Activated naive CD8-positive, alpha-beta T cell (primary cell): ENCODE data around the gene ANAPC7.
"Not testable (repeated sequence)": the region's sequence is repeated elsewhere in the genome, so short reads cannot be mapped to it uniquely, and the experiment has no call there.

Experiments
- H3K27ac Mint-ChIP-seq: one replicate; pipeline ENCODE4 v1.8.0; 2021; ENCODE audit warnings: mixed read lengths
- H3K27me3 Mint-ChIP-seq: one replicate; pipeline ENCODE4 v1.8.0; 2021; ENCODE audit warnings: mixed read lengths
- H3K36me3 Mint-ChIP-seq: one replicate; pipeline ENCODE4 v1.8.0; 2021; ENCODE audit warnings: mixed read lengths
- H3K4me1 Mint-ChIP-seq: one replicate; pipeline ENCODE4 v1.8.0; 2021; ENCODE audit warnings: low read depth, mixed read lengths
- H3K4me3 Mint-ChIP-seq: one replicate; pipeline ENCODE4 v1.8.0; 2021; ENCODE audit warnings: mild to moderate bottlenecking, mixed read lengths
- H3K9me3 Mint-ChIP-seq: one replicate; pipeline ENCODE4 v1.8.0; 2021; ENCODE audit warnings: low read depth, mixed read lengths

ANAPC7 gene

DNA sequence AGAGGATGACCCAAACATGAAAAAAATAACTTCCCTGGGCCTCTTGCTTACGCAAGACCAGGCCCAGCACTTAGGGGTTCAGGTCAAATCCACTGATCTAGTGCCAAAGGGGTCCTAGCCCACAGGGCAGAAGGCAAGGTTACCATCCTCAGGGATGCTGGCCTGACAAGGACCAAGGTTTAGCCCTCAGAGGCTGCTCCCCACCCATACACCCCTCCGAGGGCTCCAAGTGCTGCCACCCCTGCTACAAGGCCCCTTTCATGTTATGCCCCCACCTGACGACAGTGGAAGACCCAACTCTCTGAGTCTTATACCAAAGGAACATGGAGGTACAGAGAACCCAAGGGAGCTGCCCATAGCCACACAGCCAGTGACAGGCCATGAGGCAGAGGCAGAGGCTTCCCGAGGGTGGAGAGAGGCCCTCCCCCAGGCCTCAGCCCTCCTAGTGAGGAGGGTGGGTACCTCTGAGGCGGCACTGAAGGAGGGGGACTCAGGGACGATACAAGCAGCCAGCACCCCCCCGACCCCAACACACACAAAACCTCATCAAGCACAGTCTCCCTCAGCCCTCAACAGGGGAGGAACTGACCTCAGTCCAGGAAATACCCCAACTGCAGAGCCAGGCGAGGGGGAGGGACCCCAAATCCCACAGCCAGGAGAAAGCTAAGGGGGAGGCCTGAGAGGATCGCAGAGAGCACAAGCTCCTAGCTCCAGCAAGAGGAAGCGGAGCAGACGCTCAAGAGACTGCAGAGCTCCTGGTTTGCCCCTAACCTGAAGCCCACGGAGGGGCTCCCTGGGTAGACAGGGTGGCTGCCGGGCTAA lies 37.0 kb downstream of the ANAPC7 start:
- H3K9me3 Mint-ChIP-seq, result no peaks in the 10 kb centered on the region
- no peak overlapping the region for H3K27ac Mint-ChIP-seq
- no peak overlapping the region for H3K4me3 Mint-ChIP-seq

DNA sequence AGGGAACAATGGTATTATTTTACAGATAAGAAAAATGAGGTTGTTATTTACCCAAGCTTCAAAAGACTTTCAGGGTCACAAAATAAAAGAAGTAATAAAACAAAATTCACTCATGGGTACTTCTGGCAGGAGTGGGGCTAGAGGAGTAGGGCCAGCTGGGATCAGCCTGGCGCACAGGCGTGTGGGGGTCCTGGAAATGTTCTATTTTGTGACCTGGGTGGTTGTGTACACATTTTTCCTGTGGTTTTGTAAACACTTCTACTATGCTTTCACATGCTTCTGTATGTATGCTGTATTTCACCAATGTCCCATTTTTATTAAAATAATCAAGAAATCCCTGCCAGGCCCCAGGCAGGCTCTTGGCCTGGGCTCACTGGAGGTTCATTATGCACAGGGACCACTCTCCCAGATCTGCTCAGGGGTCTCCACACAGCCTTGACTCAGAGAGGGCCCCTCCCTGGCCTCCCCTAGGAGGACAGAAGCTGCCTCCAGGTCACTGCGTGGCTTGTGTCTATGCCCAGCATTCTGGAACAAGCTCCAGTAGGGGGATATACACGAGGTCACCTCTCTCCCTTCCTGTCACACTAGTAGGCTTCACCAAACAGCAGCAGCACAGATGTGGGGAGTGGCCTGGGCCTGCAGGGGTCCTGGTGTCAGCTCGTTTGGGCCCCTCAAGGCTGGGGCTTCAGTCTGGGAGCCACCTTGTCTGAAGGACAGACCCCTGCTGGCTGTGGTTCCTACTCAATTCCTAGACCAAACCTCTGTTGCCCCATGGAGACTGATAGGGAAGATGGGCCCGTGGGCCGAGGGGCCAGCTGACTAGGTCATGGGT lies 37.8 kb downstream of the ANAPC7 start:
- Mint-ChIP-seq H3K4me1 (no peaks in the 10 kb centered on the region), H3K9me3 (no peaks in the 10 kb centered on the region), H3K4me3 (no peak overlapping the region), H3K36me3 (no peaks in the 10 kb centered on the region), H3K27ac (no peak overlapping the region), H3K27me3 (no peaks in the 10 kb centered on the region)

More for the DNA sequence above, 37.0 kb downstream of the ANAPC7 start:
- no peaks in the 10 kb centered on the region for H3K27me3 Mint-ChIP-seq
- H3K36me3 Mint-ChIP-seq, result no peaks in the 10 kb centered on the region
- H3K4me1 Mint-ChIP-seq, result no peaks in the 10 kb centered on the region

DNA sequence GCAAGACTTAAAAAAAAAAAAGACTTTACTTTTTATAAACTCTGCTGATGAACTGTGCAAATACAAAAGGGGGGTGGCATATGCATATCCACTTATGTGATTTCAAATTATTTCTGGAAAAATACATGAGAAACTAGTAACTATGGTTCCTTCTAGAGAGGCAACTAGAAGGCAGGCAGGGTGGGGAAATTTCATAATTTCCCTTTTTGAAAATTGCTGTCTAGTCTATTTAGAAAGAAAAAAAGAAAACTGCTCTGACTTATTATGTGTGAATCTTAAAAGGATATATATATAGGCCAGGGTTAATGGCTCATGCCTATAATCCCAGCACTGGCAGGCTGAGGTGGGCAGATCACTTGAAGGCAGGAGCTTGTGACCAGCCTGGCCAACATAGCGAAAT lies 42.3 kb downstream of the ANAPC7 start:
- Mint-ChIP-seq H3K27ac (no peak overlapping the region), H3K36me3 (no peaks in the 10 kb centered on the region), H3K9me3 (no peaks in the 10 kb centered on the region), H3K27me3 (no peaks in the 10 kb centered on the region), H3K4me3 (no peak overlapping the region), H3K4me1 (no peaks in the 10 kb centered on the region)

DNA sequence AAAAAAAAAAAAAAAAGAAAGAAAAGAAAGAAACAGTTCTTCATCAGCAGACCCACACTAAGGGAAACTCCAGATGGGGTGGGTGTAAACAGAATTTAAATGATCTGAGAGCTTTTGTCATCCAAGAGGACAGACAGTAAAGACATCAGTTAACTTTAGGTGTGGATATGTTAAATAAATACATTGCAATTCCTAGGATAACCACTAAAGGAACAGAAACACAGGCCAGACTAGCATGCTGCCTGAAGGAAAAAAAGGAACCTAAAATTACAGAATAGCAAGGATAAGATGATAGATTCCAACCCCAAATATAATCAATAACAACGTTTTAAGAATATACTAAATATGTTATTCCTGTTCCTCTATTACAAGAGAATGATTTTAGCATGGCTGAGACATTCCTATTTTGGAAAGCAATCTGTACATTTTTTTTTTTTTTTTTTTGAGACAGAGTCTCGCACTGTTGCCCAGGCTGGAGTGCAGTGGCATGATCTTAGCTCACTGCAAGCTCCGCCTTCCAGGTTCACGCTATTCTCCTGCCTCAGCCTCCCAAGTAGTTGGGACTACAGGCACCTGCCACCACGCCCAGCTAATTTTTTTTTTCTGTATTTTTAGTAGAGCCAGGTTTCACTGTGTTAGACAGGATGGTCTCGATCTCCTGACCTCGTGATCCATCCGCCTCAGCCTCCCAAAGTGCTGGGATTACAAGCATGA lies 45.0 kb downstream of the ANAPC7 start:
- peaks cover 13% of the 10 kb centered on the region for H3K4me1 Mint-ChIP-seq
- not testable (repeated sequence) for H3K36me3 Mint-ChIP-seq, H3K27ac Mint-ChIP-seq, H3K27me3 Mint-ChIP-seq, H3K4me3 Mint-ChIP-seq, H3K9me3 Mint-ChIP-seq

DNA sequence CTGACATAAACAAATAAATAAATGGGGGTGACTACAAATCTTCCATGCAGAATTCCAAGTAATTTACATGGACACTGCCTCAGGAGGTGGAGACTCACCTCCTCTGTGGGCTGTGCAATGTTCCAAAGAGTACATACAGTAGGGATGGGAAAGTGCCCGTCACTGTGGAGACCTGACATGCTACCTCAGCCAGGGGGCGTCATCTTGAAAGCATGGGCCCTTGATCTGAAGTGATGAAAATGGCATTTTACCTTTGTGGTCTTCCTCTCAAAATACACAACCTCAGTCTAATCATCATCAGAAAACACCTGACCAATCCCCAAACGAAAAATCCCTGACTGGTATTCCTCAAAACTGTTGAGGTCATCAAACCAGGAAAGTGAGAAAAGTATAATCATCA lies 48.4 kb downstream of the ANAPC7 start:
- Mint-ChIP-seq H3K4me1 (peaks cover 23% of the 10 kb centered on the region), H3K27ac (no peak overlapping the region)

DNA sequence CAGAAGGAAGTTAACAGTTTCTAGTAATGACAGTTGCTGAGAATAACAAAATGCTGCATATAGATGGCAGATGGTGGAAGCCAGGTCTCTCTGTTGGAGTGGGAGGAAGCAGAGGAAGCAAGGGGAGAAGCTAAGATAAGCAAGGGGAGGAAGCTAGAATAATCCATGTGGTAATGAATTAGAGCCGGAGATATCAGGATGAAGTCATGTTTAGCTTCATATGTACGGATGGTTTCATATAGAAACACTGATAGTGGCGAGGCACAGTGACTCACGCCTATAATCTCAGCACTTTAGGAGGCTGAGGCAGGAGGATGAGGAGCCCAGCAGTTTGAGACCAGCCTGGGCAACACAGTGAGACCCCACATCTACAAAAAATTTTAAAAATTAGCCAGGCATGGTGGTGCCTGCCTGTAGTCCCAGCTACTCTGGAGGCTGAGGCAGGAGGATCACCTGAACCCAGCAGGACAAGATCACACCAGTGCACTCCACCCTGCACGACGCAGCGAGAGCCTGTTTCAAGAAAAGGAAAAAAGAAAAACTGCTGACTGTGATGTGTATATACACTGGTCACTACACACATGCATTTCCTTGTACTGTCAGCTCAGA lies 49.2 kb downstream of the ANAPC7 start:
- Mint-ChIP-seq H3K4me3 (no peak overlapping the region), H3K27ac (no peak overlapping the region), H3K27me3 (no peaks in the 10 kb centered on the region), H3K9me3 (no peaks in the 10 kb centered on the region), H3K36me3 (no peaks in the 10 kb centered on the region), H3K4me1 (peaks cover 30% of the 10 kb centered on the region)

More for the DNA sequence above, 48.4 kb downstream of the ANAPC7 start:
- H3K36me3 Mint-ChIP-seq, result no peaks in the 10 kb centered on the region
- no peak overlapping the region for H3K4me3 Mint-ChIP-seq
- H3K27me3 Mint-ChIP-seq, result no peaks in the 10 kb centered on the region
- no peaks in the 10 kb centered on the region for H3K9me3 Mint-ChIP-seq

DNA sequence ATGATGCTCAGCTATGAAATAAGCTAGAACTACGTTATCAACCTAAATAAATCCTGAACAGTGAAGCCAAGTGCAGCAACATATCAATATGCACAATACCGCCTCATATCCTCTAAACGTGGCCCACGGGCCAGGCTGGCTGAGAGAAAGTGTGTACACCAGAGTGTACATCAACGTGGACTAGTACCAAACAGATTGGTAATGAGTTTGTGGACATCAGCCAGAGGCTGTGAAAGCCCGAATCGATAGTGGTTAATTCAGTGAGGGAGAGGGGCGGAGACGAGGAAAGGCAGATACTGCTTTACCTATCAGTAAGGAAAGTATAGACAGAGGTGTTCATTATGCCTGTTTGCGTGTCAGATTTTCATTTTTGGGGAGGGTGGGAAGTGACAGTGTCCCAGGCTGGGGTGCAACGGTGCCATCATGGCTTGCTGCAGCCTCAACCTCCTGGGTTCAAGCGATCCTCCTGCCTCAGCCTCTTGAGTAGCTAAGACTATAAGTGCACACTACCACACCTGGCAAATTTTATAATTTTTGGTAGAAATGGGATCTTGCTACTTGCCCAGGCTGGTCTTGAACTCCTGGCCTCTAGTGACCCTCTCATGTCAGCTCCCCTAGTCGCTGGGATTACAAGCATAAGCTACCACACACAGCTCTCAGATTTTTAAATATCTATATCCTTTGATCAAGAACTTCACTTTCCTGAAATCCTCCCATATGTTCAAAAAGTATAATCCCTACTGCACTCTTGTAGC lies 50.1 kb downstream of the ANAPC7 start:
- H3K27me3 Mint-ChIP-seq, result no peaks in the 10 kb centered on the region
- no peak overlapping the region for H3K27ac Mint-ChIP-seq
- H3K4me1 Mint-ChIP-seq, result peaks cover 39% of the 10 kb centered on the region
- no peaks in the 10 kb centered on the region for H3K9me3 Mint-ChIP-seq
- no peak overlapping the region for H3K4me3 Mint-ChIP-seq
- H3K36me3 Mint-ChIP-seq, result no peaks in the 10 kb centered on the region

DNA sequence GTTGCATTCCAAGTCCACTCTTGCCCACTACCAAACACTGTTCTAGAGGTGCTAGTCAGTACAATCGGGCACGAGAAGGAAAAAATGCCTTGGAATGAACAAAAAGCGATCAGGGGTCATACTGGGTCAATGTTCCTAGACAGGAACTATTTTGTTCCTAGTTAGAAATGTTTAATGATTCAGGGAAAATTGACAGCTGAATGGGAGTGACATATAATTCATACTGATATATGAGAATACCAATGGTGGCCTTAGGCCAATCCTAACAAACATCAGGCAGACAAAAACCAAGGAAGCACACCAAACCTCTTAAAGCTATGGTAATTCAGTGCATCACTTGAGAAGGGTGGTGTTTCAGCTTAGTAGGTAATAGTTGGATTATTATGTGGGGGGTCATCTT lies 51.1 kb downstream of the ANAPC7 start:
- peaks cover 44% of the 10 kb centered on the region for H3K4me1 Mint-ChIP-seq
- H3K4me3 Mint-ChIP-seq, result no peak overlapping the region
- no peaks in the 10 kb centered on the region for H3K9me3 Mint-ChIP-seq
- H3K27ac Mint-ChIP-seq, result no peak overlapping the region
- H3K27me3 Mint-ChIP-seq, result no peaks in the 10 kb centered on the region
- H3K36me3 Mint-ChIP-seq, result peaks cover under 1% of the 10 kb centered on the region

DNA sequence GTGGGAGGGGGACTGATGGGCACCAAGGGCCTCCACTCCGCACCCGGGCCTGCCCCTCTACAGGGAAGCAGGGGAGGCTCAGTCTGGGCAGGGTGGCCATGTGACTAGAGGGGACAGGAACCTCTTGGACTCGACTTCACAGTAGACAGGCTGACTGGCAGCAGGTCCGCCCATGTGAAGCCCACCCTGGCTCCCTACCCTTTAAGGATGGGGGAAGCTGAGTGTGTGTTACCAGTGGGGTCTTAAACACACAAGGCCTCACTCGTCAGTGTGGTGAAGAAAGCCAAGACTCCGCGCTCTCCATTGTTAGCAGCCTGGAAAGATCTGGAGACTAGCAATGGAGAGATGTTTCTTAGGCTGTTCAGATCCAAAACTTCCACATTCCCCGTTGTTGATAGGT lies 52.4 kb downstream of the ANAPC7 start:
- Mint-ChIP-seq H3K4me1 (peaks cover 44% of the 10 kb centered on the region), H3K36me3 (peaks cover 3% of the 10 kb centered on the region), H3K27ac (no peak overlapping the region), H3K4me3 (no peak overlapping the region), H3K27me3 (no peaks in the 10 kb centered on the region), H3K9me3 (no peaks in the 10 kb centered on the region)

DNA sequence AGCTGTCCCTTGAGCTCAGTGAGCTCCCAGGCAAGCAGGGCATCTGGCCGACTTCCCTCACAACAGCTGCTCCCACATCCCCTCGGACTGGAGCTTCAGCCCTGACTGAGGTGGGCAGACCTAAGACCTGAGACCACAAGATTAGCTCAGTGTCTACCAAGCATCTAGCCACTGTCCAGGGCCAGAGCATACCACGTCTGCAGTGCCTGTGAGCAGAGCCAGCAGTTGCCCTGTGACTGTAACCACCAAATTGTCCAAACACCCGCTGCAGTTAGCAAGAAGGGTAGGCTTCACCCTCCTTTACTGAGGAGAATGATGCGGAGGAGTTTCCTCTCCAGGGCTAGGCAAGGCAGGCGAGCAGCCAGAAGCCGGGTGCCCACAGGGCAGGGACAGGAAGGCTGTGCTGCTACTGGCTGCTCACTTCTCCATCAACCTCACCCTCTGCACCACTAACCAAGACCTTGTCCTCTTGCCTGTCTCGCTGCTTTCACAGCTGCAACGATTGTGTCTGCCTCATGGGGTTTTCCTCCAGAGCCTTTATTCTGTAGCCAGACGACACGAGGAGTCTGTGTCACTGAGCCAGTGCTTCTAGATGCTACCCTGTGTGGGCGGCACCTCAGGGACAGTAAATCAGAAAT lies 53.9 kb downstream of the ANAPC7 start:
- Mint-ChIP-seq H3K36me3 (peaks cover 3% of the 10 kb centered on the region), H3K27me3 (no peaks in the 10 kb centered on the region), H3K4me3 (peak overlapping the region; percentile 69), H3K9me3 (no peaks in the 10 kb centered on the region), H3K27ac (peak overlapping the region; percentile 90), H3K4me1 (peaks cover 39% of the 10 kb centered on the region)

DNA sequence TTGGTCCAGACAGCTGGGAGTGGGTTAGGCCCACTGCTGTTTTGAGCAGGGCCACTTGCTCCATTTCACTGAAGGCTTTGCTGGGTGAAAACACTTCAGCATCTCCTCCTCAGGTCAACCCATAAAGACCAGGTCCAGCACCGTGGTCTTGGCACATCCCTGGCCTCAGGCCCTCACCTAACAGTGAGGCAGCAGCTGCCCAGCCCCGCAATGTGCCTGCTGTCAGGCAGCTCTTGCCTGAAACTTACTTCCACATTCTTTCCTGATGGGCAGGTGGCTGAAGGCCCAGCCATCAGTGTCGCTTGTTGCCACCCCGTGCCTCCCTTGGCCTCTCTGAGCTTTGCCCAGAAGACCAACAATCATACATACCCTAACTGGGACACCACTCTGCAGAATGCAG lies 54.4 kb downstream of the ANAPC7 start:
- Mint-ChIP-seq H3K4me1 (peaks cover 35% of the 10 kb centered on the region), H3K4me3 (peak overlapping the region; percentile 69), H3K36me3 (peaks cover 5% of the 10 kb centered on the region), H3K9me3 (no peaks in the 10 kb centered on the region), H3K27ac (peak overlapping the region; percentile 90), H3K27me3 (no peaks in the 10 kb centered on the region)

DNA sequence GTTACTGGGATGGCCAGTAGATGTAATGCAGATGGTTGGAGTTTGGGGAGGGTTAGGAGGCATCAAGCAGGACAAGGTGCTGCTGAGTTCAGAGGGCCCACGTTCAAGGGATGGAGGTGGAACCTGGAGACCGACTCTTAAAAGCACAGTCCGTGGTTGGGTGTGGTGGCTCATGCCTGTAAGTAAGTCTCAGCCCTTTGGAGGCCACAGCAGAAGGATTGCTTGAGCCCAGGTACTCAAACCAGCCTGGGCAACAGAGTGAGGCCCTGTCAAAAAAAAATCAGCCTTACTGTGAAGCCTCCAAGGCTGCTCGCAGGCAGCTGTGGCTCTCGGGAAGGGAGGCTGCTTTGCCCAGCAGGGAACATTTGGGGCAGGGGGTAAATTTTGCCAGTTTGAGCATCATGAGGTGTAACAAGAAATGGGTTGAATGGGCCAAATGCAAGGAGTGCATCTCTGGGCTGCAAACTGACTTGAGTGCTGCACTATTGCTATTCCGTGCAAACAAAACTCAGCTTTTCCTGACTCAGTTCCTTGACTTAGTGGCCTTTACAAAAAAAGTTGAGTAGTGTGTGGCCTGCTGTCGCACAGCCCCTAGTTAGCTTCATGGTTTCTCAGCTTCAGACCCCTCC lies 55.0 kb downstream of the ANAPC7 start:
- Mint-ChIP-seq H3K4me3 (peak overlapping the region; percentile 20), H3K4me1 (peaks cover 31% of the 10 kb centered on the region), H3K9me3 (no peaks in the 10 kb centered on the region), H3K27ac (peak overlapping the region; percentile 64), H3K27me3 (no peaks in the 10 kb centered on the region), H3K36me3 (peaks cover 6% of the 10 kb centered on the region)

DNA sequence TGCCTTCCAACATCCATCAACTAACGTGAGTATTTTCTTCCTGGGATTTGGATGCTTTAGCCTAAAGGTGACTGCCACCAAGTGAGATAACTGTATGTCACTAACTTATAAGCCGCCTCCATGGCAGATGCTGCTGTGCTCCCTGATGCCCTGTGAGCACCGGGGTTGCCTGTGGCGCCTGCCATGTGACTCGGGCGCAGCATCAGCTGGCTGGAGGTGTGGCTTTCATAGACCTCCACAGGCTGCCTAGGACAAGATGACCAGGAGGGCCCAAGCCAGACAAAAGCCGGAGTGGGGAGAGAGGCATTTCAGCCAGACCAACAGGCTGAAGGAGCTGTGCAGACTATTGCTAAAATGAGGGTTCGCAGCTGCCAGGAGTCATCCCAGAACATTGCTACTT lies 55.7 kb downstream of the ANAPC7 start:
- no peak overlapping the region for H3K4me3 Mint-ChIP-seq
- peaks cover 6% of the 10 kb centered on the region for H3K36me3 Mint-ChIP-seq
- H3K9me3 Mint-ChIP-seq, result no peaks in the 10 kb centered on the region
- peak overlapping the region; percentile 10 for H3K27ac Mint-ChIP-seq
- H3K4me1 Mint-ChIP-seq, result peaks cover 31% of the 10 kb centered on the region
- no peaks in the 10 kb centered on the region for H3K27me3 Mint-ChIP-seq
